Endothelial cell (in vitro differentiated cells): ENCODE data around the gene DOCK4. TPM values are rescaled to one million over a fixed set of nuclear protein-coding genes. Genes with fewer than 3 reads are reported as not detected.

Source experiments
- DNase-seq: peaks from one replicate; pipeline ENCODE4 v3.0.0; 2021; ENCODE audit warnings: low spot score
- H3K27ac Mint-ChIP-seq: one replicate; pipeline ENCODE4 v1.8.0; 2021; ENCODE audit warnings: mixed read lengths, inconsistent platforms; ENCODE audit not compliant: unreplicated experiment
- H3K27me3 Mint-ChIP-seq: one replicate; pipeline ENCODE4 v1.8.0; 2021; ENCODE audit warnings: mild to moderate bottlenecking, moderate library complexity, mixed read lengths, inconsistent platforms; ENCODE audit not compliant: unreplicated experiment
- H3K36me3 Mint-ChIP-seq: one replicate; pipeline ENCODE4 v1.8.0; 2021; ENCODE audit warnings: mild to moderate bottlenecking, low read depth, mixed read lengths, inconsistent platforms; ENCODE audit not compliant: unreplicated experiment
- H3K4me1 Mint-ChIP-seq: one replicate; pipeline ENCODE4 v1.8.0; 2021; ENCODE audit warnings: mild to moderate bottlenecking, mixed read lengths, inconsistent platforms; ENCODE audit not compliant: unreplicated experiment
- H3K4me3 Mint-ChIP-seq: one replicate; pipeline ENCODE4 v1.8.0; 2021; ENCODE audit warnings: mild to moderate bottlenecking, mixed read lengths, inconsistent platforms; ENCODE audit not compliant: unreplicated experiment
- H3K9me3 Mint-ChIP-seq: one replicate; pipeline ENCODE4 v1.8.0; 2021; ENCODE audit warnings: mixed read lengths, inconsistent platforms; ENCODE audit not compliant: unreplicated experiment
- total RNA-seq: library from RNA; stranded (reverse); fragmentation: NEBNext Ultra II Directional; extraction: Animal tissue kit (Norgen Biotek cat#: 25700); gene quantifications from one replicate; pipeline ENCODE4 v1.2.1, GENCODE V29; 2021; ENCODE audit not compliant: unreplicated experiment
- TF ChIP-seq, protein P1 (sequence below): fragments of 200-600 bp; sonication (generic); IDR thresholded peaks from one replicate; pipeline ENCODE4 v1.5.0; 2021; ENCODE audit warnings: antibody characterized with exemption; ENCODE audit not compliant: unreplicated experiment

The DOCK4 gene
- total RNA-seq, 1 donor from 2014 or later = 99.2 TPM

DNA sequence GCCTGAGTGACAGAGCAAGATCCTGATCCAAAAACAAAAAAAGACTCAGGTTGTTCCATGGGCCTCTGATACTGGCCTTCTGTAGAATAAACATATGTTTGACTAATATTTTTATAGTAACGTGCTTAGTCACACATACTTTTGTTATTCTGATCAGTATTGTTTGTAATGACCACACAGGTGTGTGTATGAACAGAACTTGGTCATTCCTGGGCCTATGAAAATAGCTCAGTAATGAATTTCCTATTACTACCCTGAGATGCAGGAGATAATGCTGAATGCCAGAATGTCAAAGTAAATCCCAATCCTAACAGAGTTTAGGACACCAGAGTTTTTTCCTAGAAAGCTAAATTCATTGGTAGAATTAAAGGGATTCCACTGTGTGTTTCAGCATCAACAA is 108.7 kb downstream of the DOCK4 start:
- DNase-seq = no peak
- H3K27me3 Mint-ChIP-seq = peaks cover 5% of the 10 kb centered on the region

DNA sequence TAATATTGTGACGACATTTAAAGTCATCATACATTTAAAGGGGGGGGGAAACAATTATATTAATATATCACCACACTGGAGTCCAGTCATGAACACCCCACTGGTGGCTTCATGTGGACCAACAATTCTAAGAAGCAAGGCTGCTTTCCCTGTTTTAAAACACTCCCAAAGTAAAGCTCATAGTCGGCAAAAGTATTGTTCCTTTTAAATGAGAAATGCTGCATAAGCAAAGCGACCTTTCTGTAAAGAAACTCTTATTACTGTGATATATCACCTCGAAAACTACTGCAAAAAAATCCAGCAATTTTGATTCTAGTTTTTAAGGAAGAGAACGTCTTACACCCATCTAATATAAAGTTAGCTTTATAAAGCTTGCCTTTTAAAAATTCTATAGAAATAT is 112.8 kb downstream of the DOCK4 start:
- no peak overlapping the region for H3K4me3 Mint-ChIP-seq

More for the DNA sequence above, 108.7 kb downstream of the DOCK4 start:
- Mint-ChIP-seq H3K36me3 (peaks cover 9% of the 10 kb centered on the region), H3K4me3 (no peak overlapping the region), H3K27ac (no peak overlapping the region), H3K9me3 (no peaks in the 10 kb centered on the region), H3K4me1 (peaks cover 29% of the 10 kb centered on the region)
- TF ChIP-seq, protein P1, sequence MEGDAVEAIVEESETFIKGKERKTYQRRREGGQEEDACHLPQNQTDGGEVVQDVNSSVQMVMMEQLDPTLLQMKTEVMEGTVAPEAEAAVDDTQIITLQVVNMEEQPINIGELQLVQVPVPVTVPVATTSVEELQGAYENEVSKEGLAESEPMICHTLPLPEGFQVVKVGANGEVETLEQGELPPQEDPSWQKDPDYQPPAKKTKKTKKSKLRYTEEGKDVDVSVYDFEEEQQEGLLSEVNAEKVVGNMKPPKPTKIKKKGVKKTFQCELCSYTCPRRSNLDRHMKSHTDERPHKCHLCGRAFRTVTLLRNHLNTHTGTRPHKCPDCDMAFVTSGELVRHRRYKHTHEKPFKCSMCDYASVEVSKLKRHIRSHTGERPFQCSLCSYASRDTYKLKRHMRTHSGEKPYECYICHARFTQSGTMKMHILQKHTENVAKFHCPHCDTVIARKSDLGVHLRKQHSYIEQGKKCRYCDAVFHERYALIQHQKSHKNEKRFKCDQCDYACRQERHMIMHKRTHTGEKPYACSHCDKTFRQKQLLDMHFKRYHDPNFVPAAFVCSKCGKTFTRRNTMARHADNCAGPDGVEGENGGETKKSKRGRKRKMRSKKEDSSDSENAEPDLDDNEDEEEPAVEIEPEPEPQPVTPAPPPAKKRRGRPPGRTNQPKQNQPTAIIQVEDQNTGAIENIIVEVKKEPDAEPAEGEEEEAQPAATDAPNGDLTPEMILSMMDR = no peak

DNA sequence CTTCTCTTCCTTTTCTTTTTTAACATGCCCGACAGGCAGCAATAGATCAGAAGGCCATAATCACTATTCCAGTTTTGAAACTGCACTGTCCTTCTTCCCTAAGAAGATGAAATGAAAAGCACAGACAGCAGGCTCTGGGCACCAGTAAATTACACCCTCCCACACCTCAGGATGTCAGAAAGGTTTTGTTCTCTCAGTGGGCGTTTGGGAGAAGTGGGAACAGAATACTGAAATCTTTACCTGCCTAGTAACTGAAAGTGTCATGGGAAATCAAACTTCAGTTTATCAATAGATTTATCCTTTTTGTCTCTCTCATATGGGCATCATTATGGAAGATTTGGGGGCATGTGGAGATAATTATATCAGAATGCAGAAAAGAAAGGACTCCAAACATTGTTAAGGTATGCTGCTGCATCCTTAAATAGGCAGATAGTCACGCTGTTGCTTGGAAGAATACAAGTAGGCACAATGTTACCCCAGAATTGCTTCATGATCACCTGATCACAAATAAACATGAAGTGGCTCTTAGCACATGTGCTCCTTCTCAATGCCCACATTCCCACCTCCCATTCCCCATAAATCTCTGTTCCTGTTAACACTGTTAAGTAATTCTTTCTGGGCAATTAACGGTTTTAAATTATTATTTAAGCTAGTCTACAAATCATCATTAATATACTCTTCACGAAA is 113.3 kb downstream of the DOCK4 start:
- H3K27ac Mint-ChIP-seq = peak overlapping the region; percentile 22
- H3K4me3 Mint-ChIP-seq = no peak overlapping the region
- TF ChIP-seq, protein P1 = no peak
- H3K27me3 Mint-ChIP-seq = peaks cover 4% of the 10 kb centered on the region
- no peaks in the 10 kb centered on the region for H3K9me3 Mint-ChIP-seq
- no peak for DNase-seq
- H3K36me3 Mint-ChIP-seq = peaks cover 14% of the 10 kb centered on the region
- peaks cover 50% of the 10 kb centered on the region for H3K4me1 Mint-ChIP-seq

More for the DNA sequence above, 112.8 kb downstream of the DOCK4 start:
- peaks cover 47% of the 10 kb centered on the region for H3K4me1 Mint-ChIP-seq
- TF ChIP-seq, protein P1 = no peak
- DNase-seq = no peak
- H3K27ac Mint-ChIP-seq = no peak overlapping the region
- peaks cover 14% of the 10 kb centered on the region for H3K36me3 Mint-ChIP-seq
- no peaks in the 10 kb centered on the region for H3K9me3 Mint-ChIP-seq
- H3K27me3 Mint-ChIP-seq = peaks cover 2% of the 10 kb centered on the region

DNA sequence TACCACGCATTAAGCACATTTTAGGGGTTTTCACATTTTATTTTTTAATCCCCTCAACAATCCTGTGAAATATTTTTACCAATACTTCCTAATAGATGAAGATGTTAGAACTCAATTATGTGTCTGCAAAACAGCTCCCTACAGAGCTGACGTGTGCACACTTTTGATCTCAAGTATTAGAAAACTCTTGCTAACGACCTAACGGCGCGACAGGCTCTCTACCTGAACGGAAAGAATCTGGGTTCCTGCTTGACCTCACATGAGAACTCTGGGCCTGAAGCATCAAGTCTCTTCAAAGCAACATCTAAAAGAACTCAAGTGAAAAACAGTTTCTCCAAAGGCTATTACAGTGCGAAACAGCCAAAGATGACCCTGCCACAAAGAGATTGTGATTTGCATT is 113.9 kb downstream of the DOCK4 start:
- peaks cover 5% of the 10 kb centered on the region for H3K27me3 Mint-ChIP-seq
- H3K9me3 Mint-ChIP-seq = no peaks in the 10 kb centered on the region
- no peak for DNase-seq
- TF ChIP-seq, protein P1 = no peak
- peaks cover 54% of the 10 kb centered on the region for H3K4me1 Mint-ChIP-seq
- no peak overlapping the region for H3K27ac Mint-ChIP-seq
- no peak overlapping the region for H3K4me3 Mint-ChIP-seq
- peaks cover 14% of the 10 kb centered on the region for H3K36me3 Mint-ChIP-seq

DNA sequence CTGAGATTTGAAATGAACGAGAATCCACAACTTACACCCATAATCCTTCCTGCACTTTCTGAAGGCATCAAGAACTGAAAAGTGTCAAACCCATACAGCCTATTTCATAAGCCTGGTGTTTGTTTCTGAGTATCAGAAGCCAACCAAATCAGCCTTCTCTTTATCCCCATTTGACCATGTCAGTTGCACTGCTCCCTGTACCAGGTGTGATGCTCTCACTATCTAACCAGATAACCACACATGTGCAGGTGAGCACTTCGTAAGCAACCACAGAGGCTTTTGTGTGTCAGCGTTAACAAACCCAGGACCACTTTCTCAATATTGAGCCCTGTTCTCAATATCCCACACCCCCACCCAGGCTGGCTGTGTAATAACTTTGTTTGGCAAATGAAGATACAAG is 114.4 kb downstream of the DOCK4 start:
- Mint-ChIP-seq H3K9me3 (no peaks in the 10 kb centered on the region), H3K4me3 (peak overlapping the region; percentile 18), H3K27ac (no peak overlapping the region), H3K27me3 (peaks cover 5% of the 10 kb centered on the region), H3K36me3 (peaks cover 14% of the 10 kb centered on the region), H3K4me1 (peaks cover 57% of the 10 kb centered on the region)
- TF ChIP-seq, protein P1 = no peak
- no peak for DNase-seq
